GM23338 (cell line): ENCODE measurements around the gene UQCR11. TPM values are rescaled to one million over a fixed set of nuclear protein-coding genes. Genes with fewer than 3 reads are reported as not detected.

Source experiments
- ATAC-seq: fragments of 200-7000 bp; cut with Tn5 transposase; 3 replicates; pipeline ENCODE4 v1.9.1; 2020
- DNase-seq: peaks from one replicate; pipeline ENCODE4 v3.0.0-alpha.2; 2015; ENCODE audit warnings: low spot score
- H2AFZ ChIP-seq: fragments of 200-600 bp; sonication (generic); 2 replicates; pipeline ENCODE4 v1.8.0; 2016; ENCODE audit warnings: antibody characterized with exemption, mild to moderate bottlenecking, moderate library complexity
- H3F3A ChIP-seq: fragments of 200-600 bp; sonication (generic); replicated peaks from 2 replicates; pipeline ENCODE4 v1.8.0; 2017; ENCODE audit warnings: antibody characterized with exemption, mixed run types, low read depth
- H3K27ac ChIP-seq: fragments of 200-600 bp; sonication (generic); 2 replicates; pipeline ENCODE4 v1.6.1; 2016; ENCODE audit warnings: low read depth
- H3K27me3 ChIP-seq: fragments of 200-600 bp; sonication (generic); 2 replicates; pipeline ENCODE4 v1.8.0; 2016; ENCODE audit warnings: mild to moderate bottlenecking, mixed run types, moderate library complexity; ENCODE audit not compliant: insufficient read depth
- H3K36me3 ChIP-seq: fragments of 200-600 bp; sonication (generic); 2 replicates; pipeline ENCODE4 v1.8.0; 2016; ENCODE audit warnings: mild to moderate bottlenecking; ENCODE audit not compliant: insufficient read depth
- H3K4me1 ChIP-seq: fragments of 200-600 bp; sonication (generic); 2 replicates; pipeline ENCODE4 v1.8.0; 2016; ENCODE audit warnings: mild to moderate bottlenecking, moderate library complexity; ENCODE audit not compliant: insufficient read depth
- H3K4me2 ChIP-seq: fragments of 200-600 bp; sonication (generic); 2 replicates; pipeline ENCODE4 v1.7.1; 2017; ENCODE audit warnings: mixed run types
- H3K4me3 ChIP-seq: fragments of 200-600 bp; sonication (generic); 2 replicates; pipeline ENCODE4 v1.6.1; 2016; ENCODE audit warnings: mixed run types
- H3K79me2 ChIP-seq: fragments of 200-600 bp; sonication (generic); replicated peaks from 2 replicates; pipeline ENCODE4 v1.8.0; 2017; ENCODE audit warnings: mild to moderate bottlenecking; ENCODE audit not compliant: insufficient read depth
- H3K9me2 ChIP-seq: fragments of 200-600 bp; sonication (generic); 2 replicates; pipeline ENCODE4 v1.8.0; 2017; ENCODE audit not compliant: insufficient read depth
- H4K20me1 ChIP-seq: fragments of 200-600 bp; sonication (generic); replicated peaks from 2 replicates; pipeline ENCODE4 v1.8.0; 2017; ENCODE audit warnings: mild to moderate bottlenecking; ENCODE audit not compliant: insufficient read depth
- H3K27ac Mint-ChIP-seq: 2 replicates; pipeline ENCODE4 v1.8.0; 2020; ENCODE audit warnings: inconsistent platforms, mild to moderate bottlenecking, moderate library complexity, mixed read lengths
- H3K27me3 Mint-ChIP-seq: 3 replicates; pipeline ENCODE4 v1.8.0; 2022; ENCODE audit warnings: low read depth, mild to moderate bottlenecking, moderate library complexity, mixed read lengths, inconsistent platforms; ENCODE audit not compliant: insufficient read depth, poor library complexity
- H3K36me3 Mint-ChIP-seq: 3 replicates; pipeline ENCODE4 v1.8.0; 2021; ENCODE audit warnings: low read depth, mild to moderate bottlenecking, inconsistent platforms, moderate library complexity, mixed read lengths
- H3K4me1 Mint-ChIP-seq: 3 replicates; pipeline ENCODE4 v1.8.0; 2020; ENCODE audit warnings: mild to moderate bottlenecking, inconsistent platforms, mixed read lengths
- H3K4me3 Mint-ChIP-seq: 3 replicates; pipeline ENCODE4 v1.8.0; 2021; ENCODE audit warnings: moderate library complexity, mild to moderate bottlenecking, inconsistent platforms, mixed read lengths
- H3K9me3 Mint-ChIP-seq: 3 replicates; pipeline ENCODE4 v1.8.0; 2020; ENCODE audit warnings: moderate library complexity, mild to moderate bottlenecking, inconsistent platforms, mixed read lengths
- CREB1 ChIP-seq: fragments of 250-450 bp; sonication (Bioruptor Pico); IDR thresholded peaks from 2 replicates; pipeline ENCODE4 v1.5.0; 2020; ENCODE audit warnings: low read depth, mild to moderate bottlenecking, moderate library complexity
- EZH2 ChIP-seq: fragments of 200-600 bp; sonication (generic); IDR thresholded peaks from one replicate; pipeline ENCODE4 v1.8.0; 2017; ENCODE audit warnings: antibody characterized with exemption, mild to moderate bottlenecking, low read depth; ENCODE audit not compliant: unreplicated experiment
- EZH2phosphoT487 ChIP-seq: fragments of 200-600 bp; sonication (generic); IDR thresholded peaks from one replicate; pipeline ENCODE4 v1.8.1; 2018; ENCODE audit warnings: antibody characterized with exemption; ENCODE audit not compliant: unreplicated experiment
- NANOG ChIP-seq: IDR thresholded peaks from 2 replicates; pipeline ENCODE4 v1.6.1; 2016; ENCODE audit warnings: antibody characterized with exemption, borderline replicate concordance
- POLR2AphosphoS5 ChIP-seq: IDR thresholded peaks from 2 replicates; pipeline ENCODE4 v1.6.1; 2016; ENCODE audit warnings: antibody characterized with exemption, low read depth
- STAT1 ChIP-seq: IDR thresholded peaks from one replicate; pipeline ENCODE4 v1.6.1; 2016; ENCODE audit warnings: antibody characterized with exemption; ENCODE audit not compliant: unreplicated experiment
- ZNF114 ChIP-seq: fragments of 250-450 bp; sonication (Bioruptor Pico); IDR thresholded peaks from 2 replicates; pipeline ENCODE4 v1.5.0; 2020; ENCODE audit warnings: mild to moderate bottlenecking, moderate library complexity
- polyA plus RNA-seq: library from polyadenylated mRNA; unstranded; fragments of >200 nt; fragmentation: Nextera tagmentation; extraction: Ambion mirVana; gene quantifications from 2 replicates; pipeline ENCODE4 v1.2.1, GENCODE V29; 2016
- total RNA-seq: library from RNA; depleted of rRNA; stranded (reverse); fragments of >200 nt; shearing (Covaris generic); gene quantifications from 2 replicates; pipeline ENCODE4 v1.2.3, GENCODE V29; 2014
- TF ChIP-seq, protein P1 (sequence below): IDR thresholded peaks from 2 replicates; pipeline ENCODE4 v1.6.1; 2016; ENCODE audit warnings: antibody characterized with exemption
- TF ChIP-seq, protein P2 (sequence below), 2 experiments: fragments of 200-600 bp in 1 of 2; sonication (generic) in 1 of 2; conservative IDR thresholded peaks; 2 replicates each; pipeline versions ENCODE4 v1.5.1 to v1.6.1; 2016 to 2017; ENCODE audit warnings: antibody characterized with exemption in 2 of 2, low read depth in 2 of 2, mild to moderate bottlenecking in 2 of 2, moderate library complexity in 1 of 2
- TF ChIP-seq, protein P3 (sequence below): fragments of 250-450 bp; sonication (Bioruptor Pico); IDR thresholded peaks from 2 replicates; pipeline ENCODE4 v1.5.0; 2020; ENCODE audit warnings: mild to moderate bottlenecking, moderate library complexity

The UQCR11 gene
- total and polyA plus RNA-seq, 2 experiments from 2014 or later: 46.4 to 413 TPM

DNA sequence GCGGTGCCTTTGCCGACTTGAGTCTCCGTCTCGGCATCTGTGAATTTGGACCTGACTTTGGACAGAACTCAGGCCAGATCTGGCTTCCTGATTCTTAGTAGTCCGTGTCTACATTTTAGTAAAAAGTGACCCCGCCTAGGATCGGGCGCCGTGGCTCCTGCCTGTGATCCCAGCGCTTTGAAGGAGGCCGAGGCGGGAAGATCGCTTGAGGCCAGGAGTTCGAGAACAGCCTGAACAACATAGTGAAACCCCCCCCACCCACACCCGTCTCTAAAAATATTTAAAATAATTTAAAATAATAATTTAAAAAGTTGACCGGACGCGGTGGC lies 48.0 kb upstream of the UQCR11 start:
- H3K27ac Mint-ChIP-seq: peak overlapping the region; percentile 59; the same call in 1 of the 2 replicates
- no peak for TF ChIP-seq EZH2phosphoT487
- no peak for TF ChIP-seq POLR2AphosphoS5
- no peak for TF ChIP-seq NANOG
- TF ChIP-seq CREB1 (CRISPR knock-in tag): no peak
- TF ChIP-seq STAT1: no peak
- no peak for TF ChIP-seq EZH2
- TF ChIP-seq, protein P1, sequence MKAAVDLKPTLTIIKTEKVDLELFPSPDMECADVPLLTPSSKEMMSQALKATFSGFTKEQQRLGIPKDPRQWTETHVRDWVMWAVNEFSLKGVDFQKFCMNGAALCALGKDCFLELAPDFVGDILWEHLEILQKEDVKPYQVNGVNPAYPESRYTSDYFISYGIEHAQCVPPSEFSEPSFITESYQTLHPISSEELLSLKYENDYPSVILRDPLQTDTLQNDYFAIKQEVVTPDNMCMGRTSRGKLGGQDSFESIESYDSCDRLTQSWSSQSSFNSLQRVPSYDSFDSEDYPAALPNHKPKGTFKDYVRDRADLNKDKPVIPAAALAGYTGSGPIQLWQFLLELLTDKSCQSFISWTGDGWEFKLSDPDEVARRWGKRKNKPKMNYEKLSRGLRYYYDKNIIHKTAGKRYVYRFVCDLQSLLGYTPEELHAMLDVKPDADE: no peak
- H2AFZ ChIP-seq: peak overlapping the region; percentile 92; the same call in 1 of the 2 replicates

GRCh38 chr19:1652471-1653299 lies 47.4 kb upstream of the UQCR11 start, which contains the start of gene TCF3:
TCF3 (minus strand) TSS chr19:1652615; CDS start chr19:1650248, 2,367 bp downstream.
- Histone ChIP-seq H3K27ac (peak within 1 kb of the TSS; percentile 95), H3K79me2 (peaks cover 37% of the 10 kb centered on the region), H3K27me3 (no peaks in the 10 kb centered on the region), H3K9me2 (no peaks in the 10 kb centered on the region), H3K4me1 (peaks cover 10% of the 10 kb centered on the region), H3K4me2 (peak within 1 kb of the TSS; percentile 82), H2AFZ (peak within 1 kb of the TSS; percentile 92; the same call in 1 of the 2 replicates), H3K36me3 (peaks cover 13% of the 10 kb centered on the region; the same call in 1 of the 2 replicates), H3K4me3 (peak within 1 kb of the TSS; percentile 92), H4K20me1 (no peaks in the 10 kb centered on the region; the same call in 1 of the 2 replicates), H3F3A (peaks cover 7% of the 10 kb centered on the region; the same call in 1 of the 2 replicates)
- Mint-ChIP-seq H3K27me3 (peaks cover 27% of the 10 kb centered on the region), H3K9me3 (peaks cover 3% of the 10 kb centered on the region; the same call in 1 of the 3 replicates), H3K27ac (peak within 1 kb of the TSS; percentile 99), H3K4me3 (peak within 1 kb of the TSS; percentile 97), H3K36me3 (peaks cover 31% of the 10 kb centered on the region), H3K4me1 (peaks cover 14% of the 10 kb centered on the region; the same call in 2 of the 3 replicates)
- DNase-seq (peak; percentile 98), ATAC-seq (peak; percentile 74)
- TF ChIP-seq EZH2 (no peak), POLR2AphosphoS5 (no peak), ZNF114 (CRISPR knock-in tag) (0 out of 2 replicates have a peak, but pooled peaks have one; percentile 33), CREB1 (CRISPR knock-in tag) (peak; percentile 98), EZH2phosphoT487 (no peak), STAT1 (no peak)
- TF ChIP-seq, protein P2, sequence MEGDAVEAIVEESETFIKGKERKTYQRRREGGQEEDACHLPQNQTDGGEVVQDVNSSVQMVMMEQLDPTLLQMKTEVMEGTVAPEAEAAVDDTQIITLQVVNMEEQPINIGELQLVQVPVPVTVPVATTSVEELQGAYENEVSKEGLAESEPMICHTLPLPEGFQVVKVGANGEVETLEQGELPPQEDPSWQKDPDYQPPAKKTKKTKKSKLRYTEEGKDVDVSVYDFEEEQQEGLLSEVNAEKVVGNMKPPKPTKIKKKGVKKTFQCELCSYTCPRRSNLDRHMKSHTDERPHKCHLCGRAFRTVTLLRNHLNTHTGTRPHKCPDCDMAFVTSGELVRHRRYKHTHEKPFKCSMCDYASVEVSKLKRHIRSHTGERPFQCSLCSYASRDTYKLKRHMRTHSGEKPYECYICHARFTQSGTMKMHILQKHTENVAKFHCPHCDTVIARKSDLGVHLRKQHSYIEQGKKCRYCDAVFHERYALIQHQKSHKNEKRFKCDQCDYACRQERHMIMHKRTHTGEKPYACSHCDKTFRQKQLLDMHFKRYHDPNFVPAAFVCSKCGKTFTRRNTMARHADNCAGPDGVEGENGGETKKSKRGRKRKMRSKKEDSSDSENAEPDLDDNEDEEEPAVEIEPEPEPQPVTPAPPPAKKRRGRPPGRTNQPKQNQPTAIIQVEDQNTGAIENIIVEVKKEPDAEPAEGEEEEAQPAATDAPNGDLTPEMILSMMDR (conservative IDR thresholded peaks at IDR 0.05; ENCODE audit: low read depth in 2 of 2): no peak
- TF ChIP-seq, protein P3, sequence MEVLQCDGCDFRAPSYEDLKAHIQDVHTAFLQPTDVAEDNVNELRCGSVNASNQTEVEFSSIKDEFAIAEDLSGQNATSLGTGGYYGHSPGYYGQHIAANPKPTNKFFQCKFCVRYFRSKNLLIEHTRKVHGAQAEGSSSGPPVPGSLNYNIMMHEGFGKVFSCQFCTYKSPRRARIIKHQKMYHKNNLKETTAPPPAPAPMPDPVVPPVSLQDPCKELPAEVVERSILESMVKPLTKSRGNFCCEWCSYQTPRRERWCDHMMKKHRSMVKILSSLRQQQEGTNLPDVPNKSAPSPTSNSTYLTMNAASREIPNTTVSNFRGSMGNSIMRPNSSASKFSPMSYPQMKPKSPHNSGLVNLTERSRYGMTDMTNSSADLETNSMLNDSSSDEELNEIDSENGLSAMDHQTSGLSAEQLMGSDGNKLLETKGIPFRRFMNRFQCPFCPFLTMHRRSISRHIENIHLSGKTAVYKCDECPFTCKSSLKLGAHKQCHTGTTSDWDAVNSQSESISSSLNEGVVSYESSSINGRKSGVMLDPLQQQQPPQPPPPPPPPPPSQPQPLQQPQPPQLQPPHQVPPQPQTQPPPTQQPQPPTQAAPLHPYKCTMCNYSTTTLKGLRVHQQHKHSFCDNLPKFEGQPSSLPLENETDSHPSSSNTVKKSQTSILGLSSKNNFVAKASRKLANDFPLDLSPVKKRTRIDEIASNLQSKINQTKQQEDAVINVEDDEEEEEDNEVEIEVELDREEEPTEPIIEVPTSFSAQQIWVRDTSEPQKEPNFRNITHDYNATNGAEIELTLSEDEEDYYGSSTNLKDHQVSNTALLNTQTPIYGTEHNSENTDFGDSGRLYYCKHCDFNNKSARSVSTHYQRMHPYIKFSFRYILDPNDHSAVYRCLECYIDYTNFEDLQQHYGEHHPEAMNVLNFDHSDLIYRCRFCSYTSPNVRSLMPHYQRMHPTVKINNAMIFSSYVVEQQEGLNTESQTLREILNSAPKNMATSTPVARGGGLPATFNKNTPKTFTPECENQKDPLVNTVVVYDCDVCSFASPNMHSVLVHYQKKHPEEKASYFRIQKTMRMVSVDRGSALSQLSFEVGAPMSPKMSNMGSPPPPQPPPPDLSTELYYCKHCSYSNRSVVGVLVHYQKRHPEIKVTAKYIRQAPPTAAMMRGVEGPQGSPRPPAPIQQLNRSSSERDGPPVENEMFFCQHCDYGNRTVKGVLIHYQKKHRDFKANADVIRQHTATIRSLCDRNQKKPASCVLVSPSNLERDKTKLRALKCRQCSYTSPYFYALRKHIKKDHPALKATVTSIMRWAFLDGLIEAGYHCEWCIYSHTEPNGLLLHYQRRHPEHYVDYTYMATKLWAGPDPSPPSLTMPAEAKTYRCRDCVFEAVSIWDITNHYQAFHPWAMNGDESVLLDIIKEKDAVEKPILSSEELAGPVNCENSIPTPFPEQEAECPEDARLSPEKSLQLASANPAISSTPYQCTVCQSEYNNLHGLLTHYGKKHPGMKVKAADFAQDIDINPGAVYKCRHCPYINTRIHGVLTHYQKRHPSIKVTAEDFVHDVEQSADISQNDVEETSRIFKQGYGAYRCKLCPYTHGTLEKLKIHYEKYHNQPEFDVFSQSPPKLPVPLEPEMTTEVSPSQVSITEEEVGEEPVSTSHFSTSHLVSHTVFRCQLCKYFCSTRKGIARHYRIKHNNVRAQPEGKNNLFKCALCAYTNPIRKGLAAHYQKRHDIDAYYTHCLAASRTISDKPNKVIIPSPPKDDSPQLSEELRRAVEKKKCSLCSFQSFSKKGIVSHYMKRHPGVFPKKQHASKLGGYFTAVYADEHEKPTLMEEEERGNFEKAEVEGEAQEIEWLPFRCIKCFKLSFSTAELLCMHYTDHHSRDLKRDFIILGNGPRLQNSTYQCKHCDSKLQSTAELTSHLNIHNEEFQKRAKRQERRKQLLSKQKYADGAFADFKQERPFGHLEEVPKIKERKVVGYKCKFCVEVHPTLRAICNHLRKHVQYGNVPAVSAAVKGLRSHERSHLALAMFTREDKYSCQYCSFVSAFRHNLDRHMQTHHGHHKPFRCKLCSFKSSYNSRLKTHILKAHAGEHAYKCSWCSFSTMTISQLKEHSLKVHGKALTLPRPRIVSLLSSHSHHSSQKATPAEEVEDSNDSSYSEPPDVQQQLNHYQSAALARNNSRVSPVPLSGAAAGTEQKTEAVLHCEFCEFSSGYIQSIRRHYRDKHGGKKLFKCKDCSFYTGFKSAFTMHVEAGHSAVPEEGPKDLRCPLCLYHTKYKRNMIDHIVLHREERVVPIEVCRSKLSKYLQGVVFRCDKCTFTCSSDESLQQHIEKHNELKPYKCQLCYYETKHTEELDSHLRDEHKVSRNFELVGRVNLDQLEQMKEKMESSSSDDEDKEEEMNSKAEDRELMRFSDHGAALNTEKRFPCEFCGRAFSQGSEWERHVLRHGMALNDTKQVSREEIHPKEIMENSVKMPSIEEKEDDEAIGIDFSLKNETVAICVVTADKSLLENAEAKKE (CRISPR knock-in tag): no peak

More for the DNA sequence above, 48.0 kb upstream of the UQCR11 start:
- ATAC-seq (no peak), DNase-seq (no peak)
- H3K4me1 ChIP-seq: peaks cover 10% of the 10 kb centered on the region
- peaks cover 12% of the 10 kb centered on the region; the same call in 2 of the 3 replicates for H3K4me1 Mint-ChIP-seq
- no peaks in the 10 kb centered on the region; the same call in 1 of the 2 replicates for H4K20me1 ChIP-seq
- no peak overlapping the region for H3K27ac ChIP-seq
- H3K4me2 ChIP-seq: peak overlapping the region; percentile 78
- H3K79me2 ChIP-seq: peaks cover 33% of the 10 kb centered on the region
- H3K4me3 Mint-ChIP-seq: peak overlapping the region; percentile 76
- H3K27me3 Mint-ChIP-seq: peaks cover 27% of the 10 kb centered on the region
- H3K9me3 Mint-ChIP-seq: peaks cover 3% of the 10 kb centered on the region; the same call in 1 of the 3 replicates
- H3K4me3 ChIP-seq: peak overlapping the region; percentile 81
- peaks cover 7% of the 10 kb centered on the region; the same call in 1 of the 2 replicates for H3F3A ChIP-seq
- no peaks in the 10 kb centered on the region for H3K9me2 ChIP-seq
- H3K36me3 Mint-ChIP-seq: peaks cover 27% of the 10 kb centered on the region
- H3K27me3 ChIP-seq: no peaks in the 10 kb centered on the region
- peaks cover 13% of the 10 kb centered on the region; the same call in 1 of the 2 replicates for H3K36me3 ChIP-seq
